BJ (cell line): ENCODE measurements around the gene OTP. TPM values are rescaled to one million over a fixed set of nuclear protein-coding genes. Genes with fewer than 3 reads are reported as not detected.
"Not testable (repeated sequence)": the region's sequence is repeated elsewhere in the genome, so short reads cannot be mapped to it uniquely, and the experiment has no call there.

Experiments
- CTCF ChIA-PET: fragments of 350-600 bp; formaldehyde crosslinking; extraction: SDS; loops from one replicate; lab custom pipeline; 2021; ENCODE audit warnings: antibody characterized with exemption, inconsistent platforms; lab: Yijun Ruan, JAX
- POLR2A ChIA-PET: fragments of 300-600 bp; sonication (Branson Sonifier 250); formaldehyde crosslinking; extraction: SDS; loops from one replicate; lab custom pipeline; 2021; ENCODE audit warnings: antibody characterized with exemption; lab: Charles Lee
- DNase-seq: peaks from one replicate; pipeline ENCODE4 v3.0.0-alpha.2; 2011; ENCODE audit warnings: low read depth
- H3K27me3 ChIP-seq: 2 replicates; pipeline ENCODE4 v1.6.0; 2011; ENCODE audit warnings: low read length; ENCODE audit not compliant: control insufficient read depth, insufficient read depth
- H3K36me3 ChIP-seq: 2 replicates; pipeline ENCODE4 v1.5.1; 2011; ENCODE audit warnings: low read length; ENCODE audit not compliant: control insufficient read depth, insufficient read depth
- H3K4me3 ChIP-seq: 2 replicates; pipeline ENCODE4 v1.5.1; 2011; ENCODE audit warnings: low read depth, mild to moderate bottlenecking, control low read depth, low read length
- CTCF ChIP-seq: IDR thresholded peaks from 2 replicates; pipeline ENCODE4 v1.5.1; 2011; ENCODE audit warnings: low read depth, mild to moderate bottlenecking, control low read depth, inconsistent platforms, low read length, moderate library complexity; ENCODE audit not compliant: insufficient read depth
- polyA plus RNA-seq: library from polyadenylated mRNA; depleted of rRNA; stranded (reverse); fragments of >200 nt; gene quantifications from 2 replicates; pipeline ENCODE4 v1.2.3, GENCODE V29; 2011

OTP gene
- polyA plus RNA-seq, 1 experiment: not detected

DNA sequence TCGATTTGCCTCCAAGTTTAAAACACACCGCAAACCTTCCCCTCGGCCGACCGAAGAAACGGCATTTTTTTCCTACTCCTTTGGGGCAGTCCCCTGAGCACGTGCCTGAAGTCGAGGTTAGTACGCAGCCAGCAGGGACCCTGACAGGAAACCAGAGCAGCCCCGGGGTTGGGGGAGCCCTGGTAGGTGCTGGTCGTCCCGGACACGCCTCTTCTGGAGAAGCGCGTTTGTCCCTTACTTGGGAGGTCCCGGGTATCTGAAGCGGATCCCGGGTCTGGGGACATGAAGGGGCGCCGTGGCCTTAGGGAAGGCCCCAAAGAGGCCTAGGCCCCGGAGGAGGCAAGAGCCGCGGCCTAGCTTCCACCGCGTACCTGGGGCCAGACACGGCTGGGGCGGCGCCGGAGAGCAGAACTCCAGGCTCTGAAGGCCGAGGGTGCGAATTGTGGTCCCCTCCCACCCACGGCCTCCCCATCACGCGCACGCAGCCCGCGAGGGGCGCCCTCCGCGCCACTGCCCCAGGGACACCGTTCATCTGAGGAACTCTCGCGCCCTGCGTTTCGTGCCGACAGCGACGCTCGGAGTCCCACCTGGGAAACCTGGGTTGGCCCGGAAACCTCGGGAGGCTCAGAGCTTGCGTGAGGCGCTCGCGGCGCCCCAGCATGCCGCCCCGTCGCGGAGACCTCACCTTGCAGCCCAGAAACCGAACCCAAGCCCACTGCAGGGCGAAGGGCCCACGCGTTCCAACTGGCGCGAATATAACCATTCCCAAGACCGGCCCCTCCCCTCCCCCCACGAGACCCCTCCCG, 10.4 kb downstream of the OTP start:
- peaks cover 42% of the 10 kb centered on the region for H3K27me3 ChIP-seq

GRCh38 chr5:77623203-77623740, 15.2 kb downstream of the OTP start:
- DNase-seq: no peak
- ChIA-PET POLR2A (no interaction called here), CTCF (interaction anchor here (1.4 kb wide), 1 partner anchor 10 kb away, joined by 3 read pairs; no protein-coding TSS in a partner anchor)
- no peak overlapping the region for H3K4me3 ChIP-seq
- no peak for TF ChIP-seq CTCF
- H3K36me3 ChIP-seq: no peaks in the 10 kb centered on the region
- peaks cover 18% of the 10 kb centered on the region for H3K27me3 ChIP-seq

More for the DNA sequence above, 10.4 kb downstream of the OTP start:
- TF ChIP-seq CTCF: no peak
- Histone ChIP-seq H3K4me3 (no peak overlapping the region), H3K36me3 (no peaks in the 10 kb centered on the region)
- no peak for DNase-seq
- CTCF ChIA-PET: no interaction called here
- POLR2A ChIA-PET: no interaction called here

DNA sequence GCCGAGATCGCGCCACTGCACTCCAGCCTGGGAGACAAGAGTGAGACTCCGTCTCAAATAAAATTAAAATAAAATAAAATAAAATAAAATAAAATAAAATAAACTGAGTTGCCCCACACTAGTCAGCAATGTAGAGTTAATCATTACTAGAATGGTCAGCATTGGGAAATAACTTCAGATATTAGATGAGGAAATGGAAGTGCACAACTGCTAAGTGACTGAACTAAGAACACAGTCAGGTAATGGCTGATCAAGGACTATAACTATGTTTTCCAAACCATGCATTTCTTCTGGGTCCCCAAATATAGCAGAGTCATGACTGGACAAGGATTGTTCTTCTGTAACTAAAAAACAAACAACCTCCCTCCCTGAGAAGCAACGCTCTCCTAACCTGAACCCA, 17.1 kb downstream of the OTP start:
- Histone ChIP-seq H3K4me3 (no peak overlapping the region), H3K36me3 (no peaks in the 10 kb centered on the region), H3K27me3 (peaks cover 11% of the 10 kb centered on the region; the same call in 1 of the 2 replicates)
- no peak for DNase-seq
- no peak for TF ChIP-seq CTCF
- POLR2A ChIA-PET: no interaction called here
- CTCF ChIA-PET: interaction anchor here (0.6 kb wide), 1 partner anchor 420 kb away, joined by 3 read pairs; no protein-coding TSS in a partner anchor

DNA sequence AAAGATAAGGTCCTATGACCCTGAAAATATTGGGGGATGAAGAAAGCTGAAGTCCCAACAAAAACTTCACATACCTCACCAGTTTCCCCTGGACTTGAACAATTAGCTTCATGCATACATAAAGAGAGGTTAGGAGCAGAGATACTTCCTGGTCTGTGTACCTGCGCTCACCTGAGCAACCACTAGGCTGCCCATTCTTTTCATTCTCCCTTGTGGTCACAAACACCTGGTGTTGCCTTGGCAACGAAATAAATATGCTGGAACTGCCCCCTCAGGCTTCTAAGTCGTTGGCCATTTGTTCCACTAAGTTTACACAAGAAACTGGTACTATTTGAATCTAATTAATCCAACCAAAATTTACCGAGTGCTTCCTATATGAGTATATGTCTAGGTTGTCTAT, 18.1 kb downstream of the OTP start:
- Histone ChIP-seq H3K36me3 (no peaks in the 10 kb centered on the region), H3K27me3 (peaks cover 12% of the 10 kb centered on the region; the same call in 1 of the 2 replicates), H3K4me3 (no peak overlapping the region)
- ChIA-PET POLR2A (no interaction called here), CTCF (no interaction called here)
- DNase-seq: no peak
- TF ChIP-seq CTCF: no peak

- H3K4me3 ChIP-seq: no peak overlapping the region
- peaks cover 8% of the 10 kb centered on the region; the same call in 1 of the 2 replicates for H3K27me3 ChIP-seq
- H3K36me3 ChIP-seq: no peaks in the 10 kb centered on the region
- TF ChIP-seq CTCF: no peak
- no peak for DNase-seq
- ChIA-PET POLR2A (no interaction called here), CTCF (no interaction called here)
Observed at GRCh38 chr5:77616920-77617319, 21.6 kb downstream of the OTP start.

GRCh38 chr5:77608927-77609326, 29.6 kb downstream of the OTP start:
- POLR2A ChIA-PET, H3K4me3 ChIP-seq, H3K27me3 ChIP-seq, CTCF ChIA-PET, H3K36me3 ChIP-seq, DNase-seq: not testable (repeated sequence)
